HTR-8/SVneo (cell line): Measurements from ENCODE around the gene PLA2G6.
A peak's percentile ranks its signal among the peaks of the same experiment; 100 is the strongest.
"Not testable (repeated sequence)": the region's sequence is repeated elsewhere in the genome, so short reads cannot be mapped to it uniquely, and the experiment has no call there.

Experiments used
- DNase-seq: peaks from one replicate; pipeline ENCODE4 v3.0.0; 2011; ENCODE audit warnings: low spot score, mixed read lengths; ENCODE audit not compliant: insufficient read length
- FAIRE-seq: peaks from 2 replicates; lab custom pipeline; 2011; peaks lifted over from hg19 to GRCh38; lab: Jason Lieb, UNC

The PLA2G6 gene

DNA sequence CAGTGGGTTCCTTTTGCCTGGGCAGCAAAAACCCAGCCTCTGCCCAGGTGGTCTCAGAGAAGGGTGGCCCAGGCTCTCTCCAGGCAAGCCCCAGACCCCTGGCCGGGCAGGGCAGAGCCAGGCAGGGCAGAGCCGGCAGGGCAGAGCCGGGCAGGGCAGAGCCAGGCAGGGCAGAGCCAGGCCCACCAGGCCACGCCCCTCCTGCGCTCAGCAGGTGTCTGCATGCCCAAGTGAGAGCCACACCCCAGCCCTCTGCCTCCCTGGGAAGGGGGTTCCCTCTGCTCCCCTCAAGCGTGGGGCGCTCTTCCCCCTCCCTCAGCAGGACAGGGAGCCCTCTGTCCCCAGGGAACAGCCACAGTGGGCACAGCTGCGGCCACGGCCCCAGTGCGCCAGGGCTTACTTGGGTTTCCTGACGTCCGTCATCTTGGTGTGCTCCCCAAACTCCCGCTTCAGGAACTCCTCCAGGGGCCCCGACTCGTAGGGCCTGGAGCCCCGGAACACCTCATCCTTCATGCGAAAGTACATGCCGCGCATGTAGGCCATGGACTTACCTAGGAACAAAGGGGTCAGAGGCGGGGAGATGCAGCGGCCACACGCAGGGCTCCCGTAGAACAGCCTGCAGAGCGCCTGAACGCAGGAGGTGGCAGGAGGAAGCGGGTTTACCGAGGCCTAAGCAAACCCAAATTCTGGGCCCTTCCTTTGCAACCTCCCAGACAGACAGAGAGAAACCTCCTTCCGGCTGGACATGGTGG lies 61.1 kb downstream of the PLA2G6 start:
- no peak for DNase-seq

DNA sequence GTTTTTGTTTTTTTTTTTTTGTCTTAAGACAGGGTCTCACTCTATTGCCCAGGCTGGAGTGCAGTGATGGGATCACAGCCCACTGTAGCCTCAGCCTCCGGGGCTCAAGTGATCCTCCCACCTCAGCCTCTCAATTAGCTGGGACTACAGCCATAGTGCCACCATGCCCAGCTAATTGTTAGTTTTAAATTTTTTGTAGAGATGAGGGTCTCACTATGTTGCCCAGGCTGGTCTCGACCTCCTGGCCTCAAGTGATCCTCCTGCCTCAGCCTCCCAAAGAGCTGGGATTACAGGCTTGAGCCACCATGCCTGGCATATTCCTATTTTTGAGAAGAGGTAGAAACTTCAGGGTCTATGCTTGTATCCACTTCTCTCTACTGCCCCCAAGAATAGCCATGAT lies 62.9 kb downstream of the PLA2G6 start:
- FAIRE-seq, DNase-seq: not testable (repeated sequence)

More for the DNA sequence above, 61.1 kb downstream of the PLA2G6 start:
- no peak for FAIRE-seq

- FAIRE-seq (no peak), DNase-seq (no peak)
These were observed 63.4 kb downstream of the PLA2G6 start for GRCh38 chr22:38118182-38118581.

- DNase-seq, FAIRE-seq: not testable (repeated sequence)
These were observed 64.1 kb downstream of the PLA2G6 start for GRCh38 chr22:38117556-38117955.

GRCh38 chr22:38115423-38116205 lies 66.0 kb downstream of the PLA2G6 start:
- FAIRE-seq, result no peak
- no peak for DNase-seq

GRCh38 chr22:38114484-38115398 lies 66.9 kb downstream of the PLA2G6 start:
- peak; percentile 31 for FAIRE-seq
- DNase-seq, result peak; percentile 85

GRCh38 chr22:38112381-38112780 lies 69.2 kb downstream of the PLA2G6 start:
- DNase-seq (no peak), FAIRE-seq (no peak)

GRCh38 chr22:38111925-38112355 lies 69.7 kb downstream of the PLA2G6 start:
- no peak for FAIRE-seq
- DNase-seq, result no peak

DNA sequence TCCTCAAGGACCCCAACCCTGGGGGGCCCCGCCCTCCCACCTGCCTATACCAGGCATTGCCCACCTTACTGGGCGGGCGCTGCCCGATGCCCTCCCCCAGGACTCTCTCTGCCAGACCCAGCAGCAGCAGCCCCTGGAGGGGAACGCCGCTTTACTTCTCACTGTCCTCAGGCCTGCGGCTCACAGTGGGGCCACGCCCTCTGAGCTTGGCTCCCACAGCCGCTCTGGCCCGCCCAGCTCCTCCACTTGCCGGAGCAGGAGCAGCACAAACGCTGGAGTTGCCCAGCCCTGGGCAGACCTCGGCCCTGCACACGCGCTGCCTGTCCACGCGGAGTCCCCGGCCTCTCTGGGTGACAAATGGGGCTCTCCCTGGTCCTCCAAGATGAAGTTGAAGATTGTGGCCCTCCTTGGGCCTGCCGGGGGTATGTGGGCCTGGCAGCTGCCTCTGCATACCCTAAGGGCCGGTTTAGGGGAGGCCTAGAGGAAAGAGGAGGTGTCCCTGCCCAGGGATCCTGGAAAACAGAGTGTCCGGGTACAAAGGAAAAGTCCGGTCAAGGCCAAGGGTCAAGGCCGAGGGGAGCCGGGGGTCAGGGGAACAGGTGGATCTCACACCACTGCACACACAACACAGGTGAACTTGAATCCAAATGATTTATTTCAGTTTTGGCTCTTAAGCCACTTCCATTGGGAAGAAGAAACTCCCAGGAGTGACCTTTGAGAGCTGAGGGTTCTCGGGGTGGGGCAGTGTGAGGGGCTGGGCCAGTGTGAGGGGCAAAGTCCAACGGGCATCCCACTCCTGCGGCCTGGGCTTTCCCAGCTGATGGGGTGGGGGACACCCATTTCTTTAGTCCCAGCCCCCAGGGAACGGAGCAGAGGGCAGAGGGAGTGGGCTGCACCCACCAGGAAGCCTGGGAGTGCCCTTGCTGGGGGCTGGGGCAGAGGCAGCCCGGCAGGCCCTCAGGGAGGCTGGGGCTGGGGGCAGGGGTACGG lies 70.5 kb downstream of the PLA2G6 start:
- DNase-seq, result no peak
- FAIRE-seq, result no peak

DNA sequence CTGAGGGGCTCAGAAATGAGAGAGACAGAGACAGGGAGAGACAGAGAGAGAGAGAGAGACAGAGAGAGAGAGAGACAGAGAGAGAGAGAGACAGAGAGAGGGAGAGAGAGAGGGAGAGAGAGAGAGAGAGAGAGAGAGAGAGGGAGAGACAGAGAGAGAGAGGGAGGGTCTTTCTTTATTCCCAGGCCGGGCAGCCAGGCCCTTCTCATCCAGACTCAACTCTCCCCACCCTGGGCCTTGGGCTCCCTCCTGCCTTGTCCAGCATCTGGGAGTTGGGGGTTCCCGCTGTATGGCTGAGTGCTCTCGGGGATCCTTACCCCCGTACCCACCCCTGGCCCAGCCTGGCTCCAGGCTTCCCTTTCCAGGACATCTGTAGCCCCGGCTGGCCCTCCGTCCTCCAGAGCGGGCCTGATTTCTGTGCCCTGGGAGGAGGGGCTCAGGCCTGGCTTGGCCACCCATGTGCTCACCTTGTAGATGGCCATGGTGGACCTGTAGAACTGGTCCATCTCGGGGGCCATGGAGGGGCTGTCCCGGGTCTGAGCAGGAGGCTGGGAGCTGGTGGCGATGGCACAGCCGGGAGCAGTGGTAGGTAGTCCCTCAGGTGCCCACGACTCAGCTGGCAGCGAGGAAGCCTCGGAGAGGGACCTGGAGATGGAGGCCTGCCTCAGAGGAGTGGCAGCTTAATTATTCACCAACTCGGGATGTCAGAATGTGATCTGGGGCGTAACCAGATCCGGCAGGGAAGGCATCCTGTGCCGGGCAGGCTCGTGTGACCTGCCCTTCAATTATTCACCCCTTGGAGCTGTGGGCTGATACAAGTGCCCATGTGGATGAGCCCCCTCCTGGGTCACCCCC lies 71.4 kb downstream of the PLA2G6 start, which contains the start of gene BAIAP2L2:
Gene BAIAP2L2 (minus strand): TSS at position 677 of the 855 bp plus-strand sequence. CDS start 159 bp downstream, at position 518.
- no peak for FAIRE-seq

GRCh38 chr22:38109371-38110001 lies 72.1 kb downstream of the PLA2G6 start:
- FAIRE-seq (no peak), DNase-seq (no peak)

More for the DNA sequence above, 71.4 kb downstream of the PLA2G6 start, which contains the start of gene BAIAP2L2:
- DNase-seq, result no peak

DNA sequence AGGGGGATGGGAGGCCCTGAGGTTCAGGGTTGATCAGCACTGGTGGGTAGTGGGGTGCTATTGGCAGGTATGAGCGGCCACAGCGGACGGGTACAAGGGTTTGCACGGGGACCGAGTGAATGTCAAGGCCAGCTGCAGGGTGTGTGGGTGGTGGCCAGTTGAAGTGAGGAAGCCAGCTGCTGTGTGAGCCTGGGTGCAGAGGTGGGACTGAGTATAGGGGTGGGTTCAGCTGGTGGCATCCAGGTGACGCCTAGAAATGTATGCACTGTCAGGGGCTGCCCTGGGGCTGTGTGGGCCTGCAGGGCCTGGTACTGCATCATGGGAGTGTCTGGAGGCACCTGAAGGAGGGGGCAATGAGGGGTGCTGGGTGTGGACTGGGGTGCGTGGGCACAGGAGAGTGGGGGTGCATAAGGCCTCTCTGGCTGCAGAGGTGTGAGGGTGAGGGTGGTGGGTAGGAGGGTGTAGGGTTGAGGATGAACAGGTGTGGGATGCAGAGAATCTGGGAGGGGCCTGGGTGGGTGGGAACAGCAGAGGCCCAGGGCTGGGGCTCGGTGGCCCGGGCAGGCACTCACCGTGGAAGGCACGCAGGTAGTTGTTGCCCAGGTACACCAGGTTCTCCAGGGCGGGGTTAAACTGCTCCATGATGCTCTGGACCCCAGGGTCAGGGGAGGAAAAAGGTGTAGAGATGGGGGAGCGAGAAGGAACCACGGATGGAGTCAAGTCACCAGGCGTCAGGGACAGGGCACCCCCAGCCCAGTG lies 72.9 kb downstream of the PLA2G6 start:
- no peak for DNase-seq
- no peak for FAIRE-seq

GRCh38 chr22:38107692-38108515 lies 73.7 kb downstream of the PLA2G6 start:
- no peak for DNase-seq

DNA sequence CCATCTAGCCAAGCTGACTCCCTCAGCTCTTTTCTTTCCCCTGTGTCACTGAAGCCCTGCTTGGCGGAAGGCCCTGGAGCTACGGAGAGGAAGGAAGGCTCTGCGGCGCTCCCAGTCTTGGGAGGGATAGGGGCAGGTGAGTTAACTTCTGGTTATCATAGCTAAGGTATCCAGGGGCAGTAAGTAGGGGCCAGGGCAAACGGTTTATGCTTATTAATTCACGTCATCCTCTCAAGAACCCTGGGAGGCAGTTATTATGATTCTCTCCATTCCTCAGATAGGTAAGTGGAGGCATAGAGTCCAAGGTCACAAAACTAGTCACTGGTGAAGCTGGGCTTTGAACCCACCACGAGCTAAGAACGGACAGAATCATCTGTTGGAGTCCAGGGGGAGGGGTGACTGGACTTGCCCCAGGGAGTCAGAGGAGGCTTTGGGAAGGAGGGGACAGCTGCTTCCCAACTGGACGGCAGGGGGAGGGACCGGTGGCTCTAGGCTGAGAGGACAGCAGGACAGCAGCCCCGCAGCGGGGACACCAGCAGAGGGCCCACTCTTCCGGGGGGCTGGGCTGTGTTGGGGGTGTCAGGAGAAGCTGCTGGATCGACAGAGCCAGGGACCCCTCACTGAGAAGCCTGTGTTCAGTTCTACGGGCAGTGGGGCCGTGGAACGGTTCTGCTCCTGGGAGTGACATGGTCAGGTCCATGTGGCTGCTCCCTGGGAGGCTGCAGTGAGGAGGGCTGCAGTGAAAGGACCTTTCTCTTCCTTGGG lies 74.6 kb downstream of the PLA2G6 start:
- FAIRE-seq (no peak), DNase-seq (no peak)

More at GRCh38 chr22:38107692-38108515, 73.7 kb downstream of the PLA2G6 start:
- no peak for FAIRE-seq

- no peak for DNase-seq
- no peak for FAIRE-seq
These were observed 77.5 kb downstream of the PLA2G6 start for GRCh38 chr22:38104084-38104483.
